Measurements from ENCODE around the gene NEK2. TPM values are rescaled to one million over a fixed set of nuclear protein-coding genes. Genes with fewer than 3 reads are reported as not detected.

NEK2 gene
- total RNA-seq, 1 donor from 2014 or later: 0.77 TPM

DNA sequence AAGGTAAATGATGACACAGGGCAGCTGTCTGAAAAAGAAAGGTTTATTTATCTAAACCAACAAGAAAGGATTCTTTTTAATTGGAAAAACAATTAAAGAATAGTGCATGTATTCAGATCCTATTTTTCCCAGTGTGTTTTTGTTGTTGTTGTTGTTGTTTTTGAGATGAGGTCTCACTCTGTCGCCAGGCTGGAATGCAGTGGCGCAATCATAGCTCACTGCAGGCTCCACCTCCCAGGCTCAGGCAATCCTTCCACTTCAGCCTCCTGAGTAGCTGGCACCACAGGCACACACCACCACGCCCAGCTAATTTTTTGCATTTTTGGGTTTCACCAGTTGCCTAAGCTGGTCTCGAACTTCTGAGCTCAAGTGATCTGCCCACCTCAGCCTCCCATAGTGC is 22.1 kb downstream of the NEK2 start:
- DNase-seq (no peak), ATAC-seq (no peak)
- Histone ChIP-seq H3K36me3 (no peaks in the 10 kb centered on the region), H3K27ac (no peak overlapping the region), H3K9me3 (no peaks in the 10 kb centered on the region), H3K4me1 (no peaks in the 10 kb centered on the region), H3K4me3 (no peak overlapping the region), H3K27me3 (ENCODE audit: low read depth) (no peaks in the 10 kb centered on the region)
- no peak for TF ChIP-seq CTCF (IDR thresholded peaks at IDR 0.05)
- intact Hi-C loops (cut with DNase I): no loop called here

GRCh38 chr1:211652371-211652770 is 23.1 kb downstream of the NEK2 start:
- Histone ChIP-seq H3K9me3 (no peaks in the 10 kb centered on the region), H3K27me3 (ENCODE audit: low read depth) (no peaks in the 10 kb centered on the region), H3K27ac (no peak overlapping the region), H3K36me3 (no peaks in the 10 kb centered on the region), H3K4me3 (no peak overlapping the region), H3K4me1 (no peaks in the 10 kb centered on the region)
- ATAC-seq: no peak
- DNase-seq: no peak
- TF ChIP-seq CTCF (IDR thresholded peaks at IDR 0.05): no peak
- intact Hi-C loops (cut with DNase I): no loop called here

DNA sequence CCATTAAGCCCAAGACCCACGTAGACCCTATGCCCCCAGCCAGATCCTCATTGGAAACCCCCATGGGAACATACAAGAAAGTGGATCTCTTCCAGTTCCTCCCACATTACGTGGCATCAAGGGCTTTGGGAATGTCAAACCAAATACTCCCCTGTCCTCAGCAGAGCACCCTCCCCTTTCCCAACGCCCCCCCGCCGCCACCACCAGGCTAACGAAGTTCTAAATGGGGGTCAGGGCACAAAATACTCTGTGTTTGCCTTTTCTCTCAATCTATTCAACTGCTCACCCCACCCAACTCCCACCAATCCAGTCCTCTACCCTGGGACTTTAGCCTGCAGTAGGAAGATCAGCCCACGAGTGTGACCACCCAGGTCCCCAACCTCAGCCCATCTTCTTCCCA is 24.5 kb downstream of the NEK2 start:
- H3K27ac ChIP-seq: no peak overlapping the region
- H3K4me1 ChIP-seq: no peaks in the 10 kb centered on the region
- H3K4me3 ChIP-seq: no peak overlapping the region
- ATAC-seq (no peak), DNase-seq (no peak)
- intact Hi-C loops (cut with DNase I): no loop called here
- TF ChIP-seq CTCF (IDR thresholded peaks at IDR 0.05): no peak
- no peaks in the 10 kb centered on the region for H3K27me3 ChIP-seq (ENCODE audit: low read depth)
- H3K9me3 ChIP-seq: no peaks in the 10 kb centered on the region
- H3K36me3 ChIP-seq: no peaks in the 10 kb centered on the region

- no peak overlapping the region for H3K4me3 ChIP-seq
- H3K36me3 ChIP-seq: no peaks in the 10 kb centered on the region
- H3K9me3 ChIP-seq: no peaks in the 10 kb centered on the region
- H3K27ac ChIP-seq: no peak overlapping the region
- DNase-seq (peak; percentile 61), ATAC-seq (peak; percentile 79 to 91)
- intact Hi-C loops (cut with DNase I): no loop called here
- peaks cover under 1% of the 10 kb centered on the region for H3K4me1 ChIP-seq
- no peaks in the 10 kb centered on the region for H3K27me3 ChIP-seq (ENCODE audit: low read depth)
- peak; percentile 70 for TF ChIP-seq CTCF (IDR thresholded peaks at IDR 0.05)
These were observed 26.2 kb downstream of the NEK2 start for GRCh38 chr1:211648980-211649934.

DNA sequence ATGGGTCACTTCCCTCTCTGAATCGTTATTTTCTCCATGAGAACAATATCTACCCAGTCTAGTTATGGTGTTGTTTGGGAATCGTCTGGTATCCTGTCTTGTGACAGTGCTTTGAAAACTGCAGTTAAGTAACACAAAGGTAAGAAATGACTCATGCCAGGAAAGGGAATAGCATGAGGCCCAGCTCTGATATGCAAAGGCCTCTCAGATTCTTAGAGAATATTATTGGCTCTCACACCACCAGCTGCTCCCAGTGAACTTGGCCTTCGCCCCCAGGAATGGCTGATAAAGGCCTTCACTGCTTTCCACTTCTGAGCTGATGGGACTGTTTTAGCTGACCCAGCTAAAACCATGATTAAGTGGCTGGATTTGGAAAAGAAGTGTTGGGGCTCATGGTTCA is 27.1 kb downstream of the NEK2 start:
- H3K9me3 ChIP-seq: no peaks in the 10 kb centered on the region
- H3K4me1 ChIP-seq: peaks cover 9% of the 10 kb centered on the region
- DNase-seq: no peak
- H3K27me3 ChIP-seq (ENCODE audit: low read depth): no peaks in the 10 kb centered on the region
- no peak for TF ChIP-seq CTCF (IDR thresholded peaks at IDR 0.05)
- no peak for ATAC-seq
- no peaks in the 10 kb centered on the region for H3K36me3 ChIP-seq
- intact Hi-C loops (cut with DNase I): no loop called here
- H3K27ac ChIP-seq: no peak overlapping the region
- H3K4me3 ChIP-seq: no peak overlapping the region
